HG02798 (cell line): Measurements from ENCODE around the gene CDH6.

Experiments
- ATAC-seq: cut with Tn5 transposase; IDR thresholded peaks from one replicate; pipeline ENCODE4 v1.9.1; 2021; ENCODE audit warnings: mild to moderate bottlenecking; ENCODE audit not compliant: unreplicated experiment, poor library complexity

Gene CDH6

DNA sequence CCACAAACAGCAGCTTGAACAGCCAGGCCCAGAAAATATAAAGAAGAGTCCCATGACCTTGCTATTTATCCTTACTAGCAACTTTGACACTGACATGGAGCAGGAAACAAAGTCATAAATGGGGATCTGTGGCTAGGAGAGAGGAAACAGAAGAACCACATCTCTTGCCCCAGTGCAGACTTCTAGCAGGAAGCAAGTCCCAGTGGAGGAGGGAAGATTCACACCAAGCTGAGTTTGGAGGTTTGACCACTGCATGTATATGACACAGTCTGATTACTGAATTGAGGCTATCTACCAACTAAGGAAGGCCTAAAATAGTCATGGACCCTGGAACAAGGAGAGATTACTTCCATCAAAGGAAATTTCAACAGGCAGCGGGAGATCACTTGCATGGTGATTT lies 51.4 kb downstream of the CDH6 start:
- no peak for ATAC-seq

DNA sequence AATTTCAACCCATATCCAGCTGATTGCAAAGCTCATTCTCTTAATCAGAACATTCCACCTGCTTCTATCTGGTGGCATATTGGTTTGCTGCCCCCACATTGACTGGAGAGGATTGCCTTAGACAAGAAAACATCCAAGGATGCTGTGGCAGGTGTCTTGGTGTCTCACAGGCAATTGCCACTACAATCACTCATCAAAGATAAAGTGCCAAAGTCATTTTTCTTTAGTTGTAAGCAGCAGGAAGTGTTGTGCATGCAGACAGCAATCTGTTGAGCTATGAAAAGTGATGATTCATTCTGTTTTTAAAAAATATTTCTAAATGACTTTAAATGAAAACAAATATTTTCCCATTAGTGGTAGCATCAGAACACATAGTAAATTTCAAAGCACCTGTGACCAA lies 53.9 kb downstream of the CDH6 start:
- no peak for ATAC-seq

GRCh38 chr5:31250201-31250600 lies 56.7 kb downstream of the CDH6 start:
- no peak for ATAC-seq

GRCh38 chr5:31251032-31251431 lies 57.5 kb downstream of the CDH6 start:
- no peak for ATAC-seq

DNA sequence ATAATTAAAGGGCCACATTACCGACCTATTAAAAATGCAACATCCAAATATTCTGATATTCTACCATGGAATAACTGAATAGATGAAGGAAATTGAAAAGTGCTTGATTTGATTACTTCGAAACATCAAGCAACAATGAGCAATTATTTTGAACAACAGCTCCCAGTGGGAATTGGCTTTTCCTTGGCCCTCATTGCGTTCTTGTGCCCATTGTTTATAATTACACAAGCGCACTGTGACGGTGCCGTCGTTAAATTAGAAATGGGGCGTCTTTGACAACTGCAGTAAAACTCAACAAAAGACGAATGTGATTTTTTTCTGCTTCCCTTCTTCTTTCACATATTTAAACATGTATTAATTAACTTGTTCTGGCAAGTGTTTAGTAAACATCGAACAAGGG lies 61.6 kb downstream of the CDH6 start:
- no peak for ATAC-seq

GRCh38 chr5:31268256-31268655 lies 74.8 kb downstream of the CDH6 start:
- no peak for ATAC-seq

DNA sequence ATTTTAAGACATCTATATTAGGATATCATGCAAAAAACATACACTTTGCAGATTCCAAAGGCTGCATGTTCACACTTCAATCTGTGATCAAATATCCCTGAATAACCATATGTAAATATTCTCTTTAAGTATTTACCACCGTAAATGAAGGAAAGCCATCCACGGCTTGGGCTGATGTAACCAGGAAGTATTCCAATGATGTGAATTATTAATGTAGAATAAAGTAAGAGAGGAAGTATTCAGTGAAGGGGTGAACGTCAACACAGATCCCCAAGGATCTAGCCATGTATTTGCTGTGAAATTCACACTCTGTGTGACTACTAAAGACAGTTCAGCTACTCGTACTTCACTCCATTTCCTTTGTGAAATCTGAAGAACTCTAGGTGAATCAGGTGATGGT lies 75.2 kb downstream of the CDH6 start:
- no peak for ATAC-seq

GRCh38 chr5:31269259-31269658 lies 75.8 kb downstream of the CDH6 start:
- ATAC-seq: no peak

- ATAC-seq: no peak
These were observed 76.9 kb downstream of the CDH6 start for GRCh38 chr5:31270396-31270795.

DNA sequence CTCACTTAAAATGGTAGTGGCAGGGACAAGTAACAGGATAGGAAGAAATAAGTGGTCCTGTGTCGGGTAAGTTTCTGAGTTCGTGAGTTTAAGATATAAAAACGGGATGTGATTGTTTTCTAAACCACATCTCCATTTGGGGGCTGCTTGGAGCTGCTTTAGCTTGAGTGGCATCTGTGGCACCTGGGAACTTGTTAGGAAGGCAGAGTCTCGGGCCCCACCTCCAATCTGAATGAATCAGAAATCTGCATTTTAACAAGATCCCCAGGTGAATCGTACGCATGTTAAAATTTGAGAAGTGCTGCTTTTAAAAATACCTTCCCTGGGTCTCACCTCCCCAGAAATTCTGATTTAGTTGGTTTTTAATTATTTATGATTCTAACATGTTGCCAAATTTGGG lies 78.1 kb downstream of the CDH6 start:
- ATAC-seq: no peak

- no peak for ATAC-seq
These were observed 79.7 kb downstream of the CDH6 start for GRCh38 chr5:31273161-31273560.

- ATAC-seq: peak; percentile 49
These were observed 80.3 kb downstream of the CDH6 start for GRCh38 chr5:31273631-31274378.

DNA sequence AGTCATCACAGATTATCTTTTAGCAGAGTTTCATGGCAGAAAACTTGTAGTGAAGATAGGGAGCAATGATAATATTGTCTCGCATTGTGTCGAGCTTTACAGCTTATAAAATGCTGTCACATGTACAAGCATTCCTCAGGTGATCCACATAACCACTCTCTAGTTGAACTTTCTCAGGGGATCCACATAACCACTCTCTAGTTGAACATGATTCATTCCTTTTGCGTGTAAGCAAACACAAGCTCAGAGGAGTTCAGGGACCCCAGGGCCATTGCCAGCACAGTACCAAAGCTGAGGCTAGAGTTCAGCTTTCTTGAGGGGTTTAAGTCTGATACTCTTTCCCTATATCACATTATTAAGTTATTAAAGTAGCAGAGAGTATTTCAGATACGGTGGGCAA lies 86.7 kb downstream of the CDH6 start:
- no peak for ATAC-seq

DNA sequence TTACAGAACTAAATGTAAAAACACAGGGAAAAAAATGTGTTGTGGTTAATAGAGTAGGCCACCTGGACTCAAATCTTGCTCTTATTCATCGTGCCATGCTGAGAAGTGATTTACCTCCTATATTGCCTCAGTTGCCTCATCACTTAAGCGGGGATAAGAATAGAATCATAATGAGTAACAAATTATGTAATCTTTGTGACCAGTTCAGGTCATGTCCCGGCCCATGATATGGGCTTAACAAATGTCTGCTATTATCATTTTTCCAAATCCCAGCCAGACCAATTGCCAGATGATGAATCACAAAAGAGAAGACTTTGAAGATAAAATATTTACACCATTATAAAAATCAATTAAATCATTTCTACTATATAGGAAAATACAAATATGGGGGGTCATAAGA lies 89.8 kb downstream of the CDH6 start:
- ATAC-seq: no peak

- no peak for ATAC-seq
These were observed 91.5 kb downstream of the CDH6 start for GRCh38 chr5:31285025-31285424.

DNA sequence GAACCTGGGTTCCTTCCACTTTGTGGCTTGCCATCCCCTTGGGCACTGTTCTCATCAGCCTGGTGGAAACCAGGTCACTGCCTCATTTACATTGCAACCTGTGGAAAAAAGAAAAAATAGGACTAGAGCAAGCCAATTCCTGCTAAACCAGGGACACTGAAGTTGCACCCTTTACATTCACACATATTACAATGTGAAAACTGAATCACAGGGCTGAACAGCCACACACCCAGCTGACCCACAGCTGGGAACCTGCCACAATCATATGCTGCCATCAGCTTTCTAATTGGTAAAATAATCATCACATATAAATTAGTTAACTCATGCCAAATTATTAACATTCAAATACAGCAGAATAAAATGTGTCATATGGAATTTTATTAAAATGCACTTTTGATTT lies 94.5 kb downstream of the CDH6 start:
- no peak for ATAC-seq

- no peak for ATAC-seq
These were observed 95.9 kb downstream of the CDH6 start for GRCh38 chr5:31289429-31289828.

- no peak for ATAC-seq
These were observed 97.9 kb downstream of the CDH6 start for GRCh38 chr5:31291323-31291854.

DNA sequence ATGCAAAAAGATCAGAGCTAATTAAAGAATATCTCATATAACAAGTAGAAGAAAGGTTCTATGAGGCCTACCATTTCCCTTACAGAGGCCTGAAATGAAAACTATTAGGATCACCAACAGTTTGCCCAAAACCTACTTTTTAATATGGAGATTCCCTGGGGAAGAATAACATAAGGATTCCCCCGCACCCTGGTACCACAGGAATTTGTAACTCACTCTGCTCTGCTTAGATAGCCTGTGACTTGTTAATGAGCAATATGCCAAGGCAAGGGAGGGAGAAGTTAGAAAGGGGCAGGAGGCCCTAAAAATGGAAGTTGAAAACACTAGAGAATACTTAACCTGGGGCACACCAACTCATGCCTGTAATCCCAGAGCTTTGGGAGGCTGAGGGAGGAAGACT lies 107.0 kb downstream of the CDH6 start:
- ATAC-seq: no peak

- no peak for ATAC-seq
These were observed 108.3 kb downstream of the CDH6 start for GRCh38 chr5:31301833-31302232.

DNA sequence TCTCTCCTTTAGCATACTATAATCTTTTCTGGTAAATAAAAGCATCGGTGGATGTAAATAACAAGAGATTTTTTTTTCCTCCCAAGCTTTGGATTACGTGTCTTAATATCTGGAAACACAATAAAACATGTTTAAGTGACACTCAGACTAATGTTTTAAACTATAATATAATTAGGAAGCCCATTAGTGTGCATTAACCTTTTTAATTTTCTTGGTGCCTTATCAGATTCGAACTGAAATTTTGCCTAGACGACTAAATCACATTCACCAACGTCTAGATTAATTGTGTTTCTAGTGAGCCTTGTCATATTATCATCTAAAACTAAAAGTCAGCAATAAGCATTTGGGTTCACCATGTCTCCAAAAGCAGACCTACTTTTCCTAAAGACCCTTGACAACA lies 110.2 kb downstream of the CDH6 start:
- no peak for ATAC-seq

GRCh38 chr5:31317665-31318064 lies 124.2 kb downstream of the CDH6 start:
- ATAC-seq: no peak
